Peyer's patch (tissue), 4 donors: ENCODE measurements around the gene MAB21L3.

Experiments
- CTCF ChIP-seq, 6 experiments: fragments of 450-650 bp in 4 of 6; fragments of 200-600 bp in 2 of 6; sonication (generic) in 1 of 6; IDR thresholded peaks; one replicate each; pipeline ENCODE4 v1.5.1; 2017 to 2019; ENCODE audit warnings: antibody characterized with exemption in 6 of 6, mild to moderate bottlenecking in 3 of 6, moderate library complexity in 1 of 6
- POLR2A ChIP-seq, 2 donors: fragments of 450-650 bp; IDR thresholded peaks; one replicate each; pipeline ENCODE4 v1.5.1; 2017; ENCODE audit warnings: antibody characterized with exemption in 2 of 2, mild to moderate bottlenecking in 2 of 2, moderate library complexity in 2 of 2

- TF ChIP-seq CTCF (IDR thresholded peaks at IDR 0.05) (no peak), POLR2A (IDR thresholded peaks at IDR 0.05) (no peak)
These were observed at the start of gene MAB21L3 for GRCh38 chr1:116110567-116111523.
